H1 (cell line): ENCODE measurements around the gene MYH10. TPM values are rescaled to one million over a fixed set of nuclear protein-coding genes. Genes with fewer than 3 reads are reported as not detected.

Source experiments
- CTCF ChIA-PET: fragments of 300-600 bp; sonication (Branson Sonifier 250); formaldehyde crosslinking; loops from one replicate; lab custom pipeline; 2021; ENCODE audit not compliant: partially characterized antibody; lab: Charles Lee
- POLR2A ChIA-PET: fragments of 300-600 bp; sonication (Branson Sonifier 250); formaldehyde crosslinking; loops from one replicate; lab custom pipeline; 2021; ENCODE audit warnings: inconsistent platforms; ENCODE audit not compliant: partially characterized antibody; lab: Charles Lee
- DNase-seq, 2 experiments: peaks; one replicate each; pipeline versions ENCODE4 v3.0.0 to v3.0.0-alpha.2; 2010 to 2022; ENCODE audit warnings: low spot score in 2 of 2, low read depth in 1 of 2, mixed read lengths in 1 of 2
- FAIRE-seq: peaks from 2 replicates; lab custom pipeline; 2011; peaks lifted over from hg19 to GRCh38; lab: Jason Lieb, UNC
- H2AFZ ChIP-seq: 2 replicates; pipeline ENCODE4 v1.8.1; 2012; ENCODE audit warnings: low read length, inconsistent platforms
- H2AK5ac ChIP-seq: 2 replicates; pipeline ENCODE4 v1.6.1; 2013; ENCODE audit warnings: low read depth, low read length
- H2BK120ac ChIP-seq: replicated peaks from 2 replicates; pipeline ENCODE3; 2013; ENCODE audit warnings: low read depth, low read length, inconsistent platforms
- H2BK12ac ChIP-seq: 2 replicates; pipeline ENCODE4 v1.6.1; 2013; ENCODE audit warnings: low read depth, low read length
- H2BK15ac ChIP-seq: 2 replicates; pipeline ENCODE4 v1.6.1; 2013; ENCODE audit warnings: low read length
- H2BK20ac ChIP-seq: 2 replicates; pipeline ENCODE4 v1.6.1; 2013; ENCODE audit warnings: low read length
- H2BK5ac ChIP-seq: 2 replicates; pipeline ENCODE4 v1.6.1; 2013; ENCODE audit warnings: low read depth, low read length
- H3K14ac ChIP-seq: 2 replicates; pipeline ENCODE4 v1.6.1; 2013; ENCODE audit warnings: inconsistent platforms; ENCODE audit not compliant: insufficient read length
- H3K18ac ChIP-seq: 2 replicates; pipeline ENCODE4 v1.6.1; 2013; ENCODE audit warnings: low read length; ENCODE audit errors: extremely low read depth
- H3K23ac ChIP-seq: 2 replicates; pipeline ENCODE4 v1.6.1; 2013; ENCODE audit warnings: inconsistent platforms; ENCODE audit not compliant: insufficient read length
- H3K23me2 ChIP-seq: 2 replicates; pipeline ENCODE4 v1.6.1; 2013; ENCODE audit warnings: low read depth, low read length
- H3K27ac ChIP-seq: 2 replicates; pipeline ENCODE4 v1.6.1; 2011; ENCODE audit warnings: low read depth, low read length, inconsistent platforms
- H3K27me3 ChIP-seq, 4 experiments: replicated peaks in 1 of 4; 1 replicate in 1 of 4; 2 replicates in 3 of 4; pipeline versions ENCODE4 v1.6.1 to v1.8.1; 2011 to 2013; ENCODE audit warnings: low read length in 3 of 4, mild to moderate bottlenecking in 3 of 4, inconsistent platforms in 2 of 4, mixed read lengths in 2 of 4, moderate library complexity in 1 of 4; ENCODE audit not compliant: control insufficient read depth in 3 of 4, insufficient read depth in 3 of 4; ENCODE audit errors: extremely low read depth in 1 of 4
- H3K36me3 ChIP-seq, 4 experiments: 2 replicates each; pipeline versions ENCODE4 v1.6.1 to v1.8.1; 2011 to 2013; ENCODE audit warnings: mild to moderate bottlenecking in 4 of 4, low read length in 3 of 4, moderate library complexity in 2 of 4, control low read depth in 1 of 4, inconsistent platforms in 1 of 4; ENCODE audit not compliant: insufficient read depth in 4 of 4, control insufficient read depth in 2 of 4
- H3K4ac ChIP-seq: replicated peaks from 2 replicates; pipeline ENCODE3; 2013; ENCODE audit warnings: low read length, low read depth, mixed read lengths, inconsistent platforms; ENCODE audit not compliant: insufficient read length
- H3K4me1 ChIP-seq, 4 experiments: replicated peaks in 1 of 4; 1 replicate in 1 of 4; 2 replicates in 3 of 4; pipeline versions ENCODE4 v1.6.1 to v1.8.1; 2011 to 2013; ENCODE audit warnings: low read length in 3 of 4, inconsistent platforms in 2 of 4, mixed read lengths in 1 of 4; ENCODE audit not compliant: insufficient read depth in 4 of 4, control insufficient read depth in 3 of 4
- H3K4me2 ChIP-seq, 2 experiments: 2 replicates each; pipeline versions ENCODE4 v1.6.1 to v1.8.1; 2011 to 2013; ENCODE audit warnings: low read depth in 2 of 2, low read length in 2 of 2, control low read depth in 1 of 2, inconsistent platforms in 1 of 2, mild to moderate bottlenecking in 1 of 2; ENCODE audit not compliant: insufficient read depth in 1 of 2
- H3K4me3 ChIP-seq, 4 experiments: fragments of 200-600, 300-600 bp in 1 of 4; sonication (generic), shearing (Covaris generic), sonication (Bioruptor Twin) in 1 of 4; 2 replicates each; pipeline versions ENCODE4 v1.5.1 to v1.8.1; 2011 to 2016; ENCODE audit warnings: low read length in 4 of 4, low read depth in 3 of 4, control low read depth in 2 of 4, inconsistent platforms in 2 of 4, mild to moderate bottlenecking in 2 of 4, mixed read lengths in 1 of 4, moderate library complexity in 1 of 4; ENCODE audit not compliant: insufficient read depth in 2 of 4; ENCODE audit errors: extremely low read depth in 1 of 4
- H3K56ac ChIP-seq: replicated peaks from 2 replicates; pipeline ENCODE3; 2013; ENCODE audit warnings: low read depth, mild to moderate bottlenecking, mixed read lengths, low read length, inconsistent platforms; ENCODE audit not compliant: insufficient read length
- H3K79me1 ChIP-seq: 2 replicates; pipeline ENCODE4 v1.6.1; 2013; ENCODE audit warnings: low read depth, low read length, control low read depth
- H3K79me2 ChIP-seq, 2 experiments: 2 replicates each; pipeline versions ENCODE4 v1.6.1 to v1.8.1; 2012 to 2013; ENCODE audit warnings: low read length in 2 of 2, mild to moderate bottlenecking in 2 of 2, inconsistent platforms in 1 of 2; ENCODE audit not compliant: insufficient read depth in 2 of 2, control insufficient read depth in 1 of 2
- H3K9ac ChIP-seq, 4 experiments: replicated peaks in 1 of 4; 1 replicate in 1 of 4; 2 replicates in 3 of 4; pipeline versions ENCODE4 v1.6.1 to v1.8.1; 2011 to 2013; ENCODE audit warnings: low read depth in 3 of 4, low read length in 3 of 4, control low read depth in 2 of 4, mild to moderate bottlenecking in 2 of 4, moderate library complexity in 2 of 4, inconsistent platforms in 1 of 4; ENCODE audit errors: extremely low read depth in 1 of 4
- H3K9me3 ChIP-seq, 2 experiments: 2 replicates each; pipeline versions ENCODE4 v1.6.1 to v1.8.1; 2012 to 2013; ENCODE audit warnings: mild to moderate bottlenecking in 2 of 2, moderate library complexity in 2 of 2, control low read depth in 1 of 2, inconsistent platforms in 1 of 2, low read depth in 1 of 2, low read length in 1 of 2, mixed read lengths in 1 of 2; ENCODE audit not compliant: insufficient read depth in 2 of 2
- H4K20me1 ChIP-seq, 2 experiments: replicated peaks in 1 of 2; 2 replicates each; pipeline versions ENCODE3 to v1.8.1; 2011 to 2013; ENCODE audit warnings: inconsistent platforms in 2 of 2, low read length in 2 of 2, mild to moderate bottlenecking in 1 of 2; ENCODE audit not compliant: insufficient read depth in 2 of 2, control insufficient read depth in 1 of 2
- H4K5ac ChIP-seq: 2 replicates; pipeline ENCODE4 v1.6.1; 2013; ENCODE audit warnings: low read length, low read depth, mixed read lengths, inconsistent platforms; ENCODE audit not compliant: insufficient read length
- H4K8ac ChIP-seq: 2 replicates; pipeline ENCODE4 v1.8.0; 2013; ENCODE audit warnings: mild to moderate bottlenecking, moderate library complexity, low read length, inconsistent platforms; ENCODE audit not compliant: insufficient read depth; ENCODE audit errors: extremely low read depth
- H4K91ac ChIP-seq: replicated peaks from 2 replicates; pipeline ENCODE3; 2013; ENCODE audit warnings: low read length, mixed read lengths, inconsistent platforms; ENCODE audit not compliant: insufficient read length
- BRCA1 ChIP-seq: IDR thresholded peaks from 2 replicates; pipeline ENCODE4 v1.6.1; 2012; ENCODE audit warnings: low read depth, low read length, improper control_type of control experiment
- CHD2 ChIP-seq: IDR thresholded peaks from 2 replicates; pipeline ENCODE4 v1.6.1; 2012; ENCODE audit warnings: low read length, improper control_type of control experiment
- KDM5A ChIP-seq: fragments of 200-600 bp; IDR thresholded peaks from 2 replicates; pipeline ENCODE4 v1.7.1; 2012; ENCODE audit warnings: mild to moderate bottlenecking, low read length, inconsistent platforms, mixed read lengths
- MAX ChIP-seq: IDR thresholded peaks from 2 replicates; pipeline ENCODE4 v1.6.1; 2012; ENCODE audit warnings: inconsistent platforms
- RXRA ChIP-seq: IDR thresholded peaks from 2 replicates; pipeline ENCODE4 v1.6.1; 2011; ENCODE audit warnings: low read depth, mild to moderate bottlenecking, low read length, moderate library complexity; ENCODE audit not compliant: insufficient read depth
- SP1 ChIP-seq: IDR thresholded peaks from 2 replicates; pipeline ENCODE4 v1.6.1; 2011; ENCODE audit warnings: low read depth, low read length
- WGBS, 2 experiments: shearing (Covaris generic) in 1 of 2; methylation state at CpG; one replicate each; pipeline versions ENCODE4 v1.1.6 to v1.1.7; 2013 to 2015; ENCODE audit warnings: low lambda C conversion rate in 2 of 2, mixed read lengths in 2 of 2, inconsistent platforms in 1 of 2, low coverage in 1 of 2, missing lambda C conversion rate in 1 of 2; ENCODE audit not compliant: insufficient replicate concordance in 2 of 2, insufficient coverage in 1 of 2, insufficient read length in 1 of 2; ENCODE audit errors: extremely low coverage in 1 of 2, missing lambda C conversion rate in 1 of 2; 5-methylcytosine and 5-hydroxymethylcytosine counted together
- polyA plus RNA-seq, 7 experiments: library from polyadenylated mRNA; depleted of rRNA in 3 of 7; stranded (reverse) in 5 of 7; unstranded in 2 of 7; fragments of >200 nt in 5 of 7; fragments of 200-250 nt in 2 of 7; gene quantifications; 1 replicate in 5 of 7; 2 replicates in 1 of 7; 4 replicates in 1 of 7; pipeline versions ENCODE4 v1.2.1 to v1.2.3, GENCODE V29; 2011 to 2013; ENCODE audit warnings: missing spikeins in 2 of 7, mixed read lengths in 2 of 7
- total RNA-seq: library from RNA; stranded (reverse); fragmentation: NEBNext Ultra II Directional; extraction: Animal tissue kit (Norgen Biotek cat#: 25700); gene quantifications from 2 replicates; pipeline ENCODE4 v1.2.1, GENCODE V29; 2021
- TF ChIP-seq, protein P1 (sequence below): IDR thresholded peaks from 2 replicates; pipeline ENCODE4 v1.6.1; 2011; ENCODE audit warnings: low read depth, mild to moderate bottlenecking, low read length; ENCODE audit not compliant: insufficient read depth

The MYH10 gene
- total and polyA plus RNA-seq, 2 of the 8 experiments (the other 6 are each of a cell fraction or from before 2014, with no cell fraction given) = 64.1 to 289 TPM

DNA sequence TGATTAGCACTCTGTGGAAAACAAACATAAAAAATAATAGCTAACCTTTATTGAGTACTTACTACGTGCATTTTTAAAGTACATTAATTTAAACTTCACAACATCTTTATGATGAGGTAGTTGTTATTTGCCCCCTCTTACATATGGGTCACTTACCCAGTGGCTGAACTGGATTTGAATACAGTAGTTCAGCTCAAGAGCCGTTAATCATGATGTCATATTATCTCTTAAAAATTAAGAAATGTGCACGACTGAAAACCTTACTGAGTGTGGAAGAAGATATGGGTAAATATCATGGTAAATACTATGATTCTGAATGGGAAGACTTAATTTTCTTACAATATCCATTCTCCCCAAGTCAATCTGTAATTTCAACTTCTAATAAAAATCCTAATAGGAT, 177.2 kb downstream of the MYH10 start:
- FAIRE-seq = no peak
- no peaks in the 10 kb centered on the region for H3K79me2 ChIP-seq
- TF ChIP-seq MAX (no peak), RXRA (no peak), CHD2 (no peak), BRCA1 (no peak), KDM5A (no peak), SP1 (no peak)
- TF ChIP-seq, protein P1, sequence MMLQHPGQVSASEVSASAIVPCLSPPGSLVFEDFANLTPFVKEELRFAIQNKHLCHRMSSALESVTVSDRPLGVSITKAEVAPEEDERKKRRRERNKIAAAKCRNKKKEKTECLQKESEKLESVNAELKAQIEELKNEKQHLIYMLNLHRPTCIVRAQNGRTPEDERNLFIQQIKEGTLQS = no peak

More for the DNA sequence above, 177.2 kb downstream of the MYH10 start:
- no peak overlapping the region for H3K4me3 ChIP-seq
- H2BK12ac ChIP-seq = no peak overlapping the region
- no peak overlapping the region for H3K27ac ChIP-seq
- H4K5ac ChIP-seq = no peak overlapping the region
- ChIA-PET POLR2A (interaction anchor here (1.0 kb wide), 1 partner anchor 71 kb away, joined by 3 read pairs; no protein-coding TSS in a partner anchor), CTCF (no interaction called here)
- H3K18ac ChIP-seq = no peak overlapping the region
- no peak overlapping the region for H4K91ac ChIP-seq
- no peak overlapping the region for H3K4me2 ChIP-seq
- H3K9ac ChIP-seq = no peak overlapping the region
- no peak overlapping the region for H2BK15ac ChIP-seq
- H4K20me1 ChIP-seq = no peaks in the 10 kb centered on the region
- no peaks in the 10 kb centered on the region for H3K27me3 ChIP-seq
- no peak overlapping the region for H2AK5ac ChIP-seq
- no peaks in the 10 kb centered on the region for H3K79me1 ChIP-seq
- H3K23ac ChIP-seq = no peak overlapping the region
- peaks cover 10 to 48% (median 20%) of the 10 kb centered on the region in 4 experiments for H3K36me3 ChIP-seq
- H3K4me1 ChIP-seq = no peaks in the 10 kb centered on the region
- H3K56ac ChIP-seq = no peak overlapping the region
- no peak overlapping the region for H3K14ac ChIP-seq
- no peaks in the 10 kb centered on the region for H3K23me2 ChIP-seq
- no peak for DNase-seq
- H2BK120ac ChIP-seq = no peak overlapping the region
- no peak overlapping the region for H2BK5ac ChIP-seq
- H4K8ac ChIP-seq = no peak overlapping the region
- H3K4ac ChIP-seq = no peak overlapping the region
- H2AFZ ChIP-seq = no peak overlapping the region
- H2BK20ac ChIP-seq = no peak overlapping the region
- 92% methylated on average over 3 of the region's 3 CpGs; no CpG with 5 or more reads in 1 of the 2 experiments for WGBS, 2 experiments
- H3K9me3 ChIP-seq = no peaks in the 10 kb centered on the region
